ENCODE results near the gene C1orf210. TPM values are rescaled to one million over a fixed set of nuclear protein-coding genes. Genes with fewer than 3 reads are reported as not detected.

Gene C1orf210
- total and polyA plus RNA-seq, 2 of the 13 experiments (the other 11 are each of a cell fraction or from before 2014, with no cell fraction given), result 0.49 to 5.1 TPM

GRCh38 chr1:43293896-43294760 lies 8.7 kb upstream of the C1orf210 start:
- Histone ChIP-seq H3K27me3 (ENCODE audit: control insufficient read depth in 1 of 2, insufficient read depth in 2 of 2, low read length in 2 of 2) (peaks cover 1 to 28% of the 10 kb centered on the region in 2 experiments; a peak in 4 of 5 replicates), H3K9me3 (ENCODE audit: low read length) (no peaks in the 10 kb centered on the region), H3K4me3 (replicated peaks in 1 of 3; ENCODE audit: insufficient read depth in 1 of 3, low read depth in 2 of 3, low read length in 3 of 3) (no peak overlapping the region), H3K27ac (ENCODE audit: extremely low read length, insufficient read depth, low read length) (no peak overlapping the region), H3K4me1 (ENCODE audit: insufficient read depth, low read length) (peaks cover 16% of the 10 kb centered on the region), H2AFZ (ENCODE audit: low read length) (no peak overlapping the region), H3K9ac (ENCODE audit: insufficient read depth, low read depth, low read length) (no peak overlapping the region), H3K79me2 (ENCODE audit: insufficient read depth, low read length) (no peaks in the 10 kb centered on the region), H3K4me2 (ENCODE audit: low read depth, low read length) (no peak overlapping the region), H3K36me3 (replicated peaks in 1 of 2; ENCODE audit: control insufficient read depth in 1 of 2, insufficient read depth in 2 of 2, low read length in 2 of 2) (no peaks in the 10 kb centered on the region), H4K20me1 (ENCODE audit: insufficient read depth, low read length) (no peaks in the 10 kb centered on the region)
- DNase-seq (ENCODE audit: low spot score) (no peak), ATAC-seq (no peak), FAIRE-seq (no peak)
- ChIA-PET CTCF (ENCODE audit: low intra/inter-chr PET ratio, low total read pairs) (no interaction called here), POLR2A (no interaction called here)
- no TSS peak for BruUV-seq (replicated peaks)
- intact Hi-C loops (cut with micrococcal nuclease; ENCODE audit: unreplicated experiment) (no loop called here), in situ Hi-C loops (cut with HindIII; ENCODE audit: extremely low pct_ligation_motif_present, low pct_unique_long_range_greater_than_20kb) (no loop called here)
- 45% methylated on average over 7 of the region's 7 CpGs for WGBS (ENCODE audit: low lambda C conversion rate)
- TF ChIP-seq ZSCAN21 (CRISPR knock-in tag; IDR thresholded peaks at IDR 0.05; ENCODE audit: borderline replicate concordance), result no peak
- no peak for TF ChIP-seq ZNF451 (CRISPR knock-in tag; IDR thresholded peaks at IDR 0.05)
- no peak for TF ChIP-seq CBX1 (IDR thresholded peaks at IDR 0.05; ENCODE audit: low read depth)
- TF ChIP-seq SOX13 (IDR thresholded peaks at IDR 0.05), result no peak
- TF ChIP-seq SOX13 (CRISPR knock-in tag; conservative IDR thresholded peaks at IDR 0.05 in 1 of 2, IDR thresholded peaks at IDR 0.05 in 1 of 2), result 0 out of 4 replicates have a peak, but pooled peaks of 1 of the 2 experiments have one; percentile 17
- TF ChIP-seq MBNL3 (CRISPR knock-in tag; conservative IDR thresholded peaks at IDR 0.05), result no peak
- no peak for TF ChIP-seq ZNF841 (CRISPR knock-in tag; IDR thresholded peaks at IDR 0.05; ENCODE audit: borderline replicate concordance)
- TF ChIP-seq SOX5 (CRISPR knock-in tag; IDR thresholded peaks at IDR 0.05; ENCODE audit: borderline replicate concordance), result 0 out of 2 replicates have a peak, but pooled peaks have one; percentile 21
- TF ChIP-seq TFDP1 (CRISPR knock-in tag; IDR thresholded peaks at IDR 0.05; ENCODE audit: borderline replicate concordance), result no peak
